Bronchial epithelial cell (primary cell): ENCODE measurements around the gene DNAJA1. TPM values are rescaled to one million over a fixed set of nuclear protein-coding genes. Genes with fewer than 3 reads are reported as not detected.

Source experiments
- DNase-seq: peaks from one replicate; pipeline ENCODE4 v3.0.0-alpha.2; 2010; ENCODE audit warnings: low read depth
- FAIRE-seq: peaks from 2 replicates; lab custom pipeline; 2011; peaks lifted over from hg19 to GRCh38; lab: Jason Lieb, UNC
- H3K27me3 ChIP-seq: 2 replicates; pipeline ENCODE4 v1.5.1; 2011; ENCODE audit warnings: low read length; ENCODE audit not compliant: control insufficient read depth, insufficient read depth
- H3K36me3 ChIP-seq: 2 replicates; pipeline ENCODE4 v1.5.1; 2011; ENCODE audit warnings: low read length; ENCODE audit not compliant: control insufficient read depth, insufficient read depth
- H3K4me3 ChIP-seq: 2 replicates; pipeline ENCODE4 v1.5.1; 2011; ENCODE audit warnings: mild to moderate bottlenecking, low read depth, low read length, control low read depth
- total RNA-seq: library from RNA; depleted of rRNA; stranded (reverse); fragments of >200 nt; gene quantifications from 2 replicates; pipeline ENCODE4 v1.2.1, GENCODE V29; 2014
- TF ChIP-seq, protein P1 (sequence below): IDR thresholded peaks from 2 replicates; pipeline ENCODE4 v1.5.1; 2011; ENCODE audit warnings: mild to moderate bottlenecking, moderate library complexity, low read length, control low read depth, inconsistent platforms; ENCODE audit not compliant: insufficient read depth, severe bottlenecking

The DNAJA1 gene
- total RNA-seq, 1 donor from 2014 or later = 26.1 TPM

DNA sequence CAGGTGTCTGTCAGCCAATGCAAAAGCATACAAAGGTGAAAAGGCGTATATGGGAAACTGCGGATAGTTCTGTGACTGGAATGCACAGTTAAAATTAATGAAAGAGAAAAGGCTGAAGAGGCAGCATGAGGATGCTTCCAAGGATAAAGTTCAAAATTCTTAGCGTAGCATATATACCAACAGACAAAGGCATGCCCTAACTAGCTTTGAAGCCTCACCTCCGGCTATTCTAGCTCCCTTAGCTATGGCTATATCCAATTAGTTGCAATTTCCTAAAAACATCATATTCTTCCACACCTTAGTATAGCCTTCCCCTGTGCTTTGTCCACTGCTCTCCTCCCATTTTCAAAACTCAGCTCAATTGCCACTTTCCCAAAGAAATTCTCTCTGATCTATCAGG is 1.4 kb upstream of the DNAJA1 start:
- Histone ChIP-seq H3K36me3 (peaks cover 6% of the 10 kb centered on the region), H3K4me3 (peak overlapping the region; percentile 100), H3K27me3 (no peaks in the 10 kb centered on the region)
- DNase-seq = peak; percentile 55
- no peak for FAIRE-seq
- TF ChIP-seq, protein P1, sequence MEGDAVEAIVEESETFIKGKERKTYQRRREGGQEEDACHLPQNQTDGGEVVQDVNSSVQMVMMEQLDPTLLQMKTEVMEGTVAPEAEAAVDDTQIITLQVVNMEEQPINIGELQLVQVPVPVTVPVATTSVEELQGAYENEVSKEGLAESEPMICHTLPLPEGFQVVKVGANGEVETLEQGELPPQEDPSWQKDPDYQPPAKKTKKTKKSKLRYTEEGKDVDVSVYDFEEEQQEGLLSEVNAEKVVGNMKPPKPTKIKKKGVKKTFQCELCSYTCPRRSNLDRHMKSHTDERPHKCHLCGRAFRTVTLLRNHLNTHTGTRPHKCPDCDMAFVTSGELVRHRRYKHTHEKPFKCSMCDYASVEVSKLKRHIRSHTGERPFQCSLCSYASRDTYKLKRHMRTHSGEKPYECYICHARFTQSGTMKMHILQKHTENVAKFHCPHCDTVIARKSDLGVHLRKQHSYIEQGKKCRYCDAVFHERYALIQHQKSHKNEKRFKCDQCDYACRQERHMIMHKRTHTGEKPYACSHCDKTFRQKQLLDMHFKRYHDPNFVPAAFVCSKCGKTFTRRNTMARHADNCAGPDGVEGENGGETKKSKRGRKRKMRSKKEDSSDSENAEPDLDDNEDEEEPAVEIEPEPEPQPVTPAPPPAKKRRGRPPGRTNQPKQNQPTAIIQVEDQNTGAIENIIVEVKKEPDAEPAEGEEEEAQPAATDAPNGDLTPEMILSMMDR = no peak

DNA sequence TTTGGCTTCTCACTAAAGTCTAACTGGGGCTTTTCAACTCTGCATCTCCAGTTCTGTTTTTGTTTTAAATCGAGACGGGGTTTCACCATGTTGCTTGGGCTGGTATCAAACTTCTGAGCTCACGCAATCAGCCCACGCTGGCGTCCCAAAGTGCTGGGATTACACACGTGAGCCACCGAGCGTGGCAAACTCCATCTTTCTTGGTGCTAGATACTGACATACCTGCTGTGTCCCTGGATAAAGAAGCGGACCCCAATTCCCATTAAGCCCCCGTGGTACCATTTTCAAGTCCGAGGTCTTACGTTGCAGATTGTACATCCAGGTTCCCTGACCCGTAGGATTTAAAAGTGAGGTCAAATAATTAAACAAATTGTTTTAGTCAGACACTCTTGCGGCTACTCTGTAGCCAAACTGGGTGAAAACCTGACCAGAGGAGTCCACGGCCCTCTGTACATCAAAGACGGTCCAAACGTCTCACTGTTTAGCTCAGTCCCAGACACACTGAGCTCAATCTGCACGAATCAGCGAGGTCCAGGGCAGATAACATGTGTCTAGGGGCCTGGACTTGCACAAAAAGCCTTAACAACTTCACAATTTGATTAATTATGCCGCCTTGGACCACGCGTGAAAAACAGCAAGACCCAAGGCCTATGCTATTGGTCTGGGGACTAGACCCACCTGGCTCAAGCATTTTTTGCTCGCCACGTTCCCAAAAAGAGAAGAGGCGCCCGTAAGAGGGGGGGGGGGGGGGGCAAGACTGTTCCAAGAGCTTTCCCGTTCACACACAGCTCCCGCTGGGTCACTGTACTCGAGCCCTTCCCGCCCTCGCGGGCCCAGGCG is 727 bp upstream of the DNAJA1 start:
- H3K27me3 ChIP-seq = no peaks in the 10 kb centered on the region
- H3K36me3 ChIP-seq = peaks cover 6% of the 10 kb centered on the region
- DNase-seq = peak; percentile 38
- FAIRE-seq = no peak
- H3K4me3 ChIP-seq = peak overlapping the region; percentile 100
- TF ChIP-seq, protein P1 = no peak

GRCh38 chr9:33025572-33026342 is 684 bp downstream of the DNAJA1 start:
- TF ChIP-seq, protein P1 = no peak
- FAIRE-seq = no peak
- H3K27me3 ChIP-seq = no peaks in the 10 kb centered on the region

DNA sequence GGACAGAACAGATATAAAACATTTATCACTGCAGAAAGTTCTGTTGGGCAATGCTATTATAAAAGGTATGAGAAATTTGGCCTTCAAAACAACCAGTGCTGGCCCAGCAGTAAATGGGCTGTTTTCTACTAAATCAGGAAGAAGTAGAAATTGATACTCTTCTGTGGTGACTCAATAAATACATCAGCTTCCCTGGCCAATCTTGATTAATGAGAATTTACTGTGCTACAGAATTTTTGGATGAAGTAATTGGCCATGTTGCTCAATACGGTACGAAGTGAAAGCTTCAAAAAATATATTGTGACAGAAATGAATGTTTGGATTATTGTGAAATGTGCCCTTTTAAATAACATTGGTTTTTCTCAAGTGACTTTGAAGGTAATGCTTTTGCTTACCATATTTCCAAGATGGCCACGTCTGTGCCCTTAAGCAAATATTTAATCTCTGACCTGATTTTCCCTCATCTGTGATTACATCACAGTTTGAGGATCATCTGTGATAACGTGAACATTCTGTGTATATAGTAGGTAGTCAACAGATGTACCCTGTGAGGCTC is 4.2 kb downstream of the DNAJA1 start:
- DNase-seq (peak; percentile 36), FAIRE-seq (no peak)
- Histone ChIP-seq H3K27me3 (no peaks in the 10 kb centered on the region), H3K4me3 (no peak overlapping the region), H3K36me3 (peaks cover 14% of the 10 kb centered on the region)
- TF ChIP-seq, protein P1 = no peak

More at GRCh38 chr9:33025572-33026342, 684 bp downstream of the DNAJA1 start:
- Histone ChIP-seq H3K4me3 (peak overlapping the region; percentile 100), H3K36me3 (peaks cover 5% of the 10 kb centered on the region)
- peak; percentile 41 for DNase-seq

- TF ChIP-seq, protein P1 = no peak
- no peak for DNase-seq
- H3K36me3 ChIP-seq = peaks cover 18% of the 10 kb centered on the region
- FAIRE-seq = no peak
- no peaks in the 10 kb centered on the region for H3K27me3 ChIP-seq
- no peak overlapping the region for H3K4me3 ChIP-seq
Observed at GRCh38 chr9:33030285-33030684, 5.2 kb downstream of the DNAJA1 start.
